ENCODE results near the gene ZHX3.

The ZHX3 gene

GRCh38 chr20:41274152-41274551 is 43.4 kb downstream of the ZHX3 start:
- no peak for DNase-seq (ENCODE audit: low read depth, low spot score)
- CTCF ChIA-PET: interaction anchor here (1.6 kb wide), 3 partner anchors 37 to 65 kb away, joined by 3 read pairs; no protein-coding TSS in a partner anchor
- TF ChIP-seq, protein P1, sequence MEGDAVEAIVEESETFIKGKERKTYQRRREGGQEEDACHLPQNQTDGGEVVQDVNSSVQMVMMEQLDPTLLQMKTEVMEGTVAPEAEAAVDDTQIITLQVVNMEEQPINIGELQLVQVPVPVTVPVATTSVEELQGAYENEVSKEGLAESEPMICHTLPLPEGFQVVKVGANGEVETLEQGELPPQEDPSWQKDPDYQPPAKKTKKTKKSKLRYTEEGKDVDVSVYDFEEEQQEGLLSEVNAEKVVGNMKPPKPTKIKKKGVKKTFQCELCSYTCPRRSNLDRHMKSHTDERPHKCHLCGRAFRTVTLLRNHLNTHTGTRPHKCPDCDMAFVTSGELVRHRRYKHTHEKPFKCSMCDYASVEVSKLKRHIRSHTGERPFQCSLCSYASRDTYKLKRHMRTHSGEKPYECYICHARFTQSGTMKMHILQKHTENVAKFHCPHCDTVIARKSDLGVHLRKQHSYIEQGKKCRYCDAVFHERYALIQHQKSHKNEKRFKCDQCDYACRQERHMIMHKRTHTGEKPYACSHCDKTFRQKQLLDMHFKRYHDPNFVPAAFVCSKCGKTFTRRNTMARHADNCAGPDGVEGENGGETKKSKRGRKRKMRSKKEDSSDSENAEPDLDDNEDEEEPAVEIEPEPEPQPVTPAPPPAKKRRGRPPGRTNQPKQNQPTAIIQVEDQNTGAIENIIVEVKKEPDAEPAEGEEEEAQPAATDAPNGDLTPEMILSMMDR (IDR thresholded peaks at IDR 0.05; ENCODE audit: insufficient read depth, low read length, missing control alignments): no peak
- H3K4me3 ChIP-seq (ENCODE audit: low read depth, low read length): no peak overlapping the region
- POLR2A ChIA-PET: no interaction called here

GRCh38 chr20:41273445-41273844 is 44.1 kb downstream of the ZHX3 start:
- TF ChIP-seq, protein P1 (IDR thresholded peaks at IDR 0.05; ENCODE audit: insufficient read depth, low read length, missing control alignments): no peak
- no peak for DNase-seq (ENCODE audit: low read depth, low spot score)
- no peak overlapping the region for H3K4me3 ChIP-seq (ENCODE audit: low read depth, low read length)
- ChIA-PET CTCF (interaction anchor here (1.6 kb wide), 2 partner anchors 41 to 66 kb away, joined by 3 read pairs; no protein-coding TSS in a partner anchor), POLR2A (no interaction called here)

GRCh38 chr20:41272339-41272738 is 45.2 kb downstream of the ZHX3 start:
- POLR2A ChIA-PET: no interaction called here
- no peak overlapping the region for H3K4me3 ChIP-seq (ENCODE audit: low read depth, low read length)
- TF ChIP-seq, protein P1 (IDR thresholded peaks at IDR 0.05; ENCODE audit: insufficient read depth, low read length, missing control alignments): no peak
- DNase-seq (ENCODE audit: low read depth, low spot score): no peak
- CTCF ChIA-PET: interaction anchor here (1.2 kb wide), 1 partner anchor 99 kb away, joined by 5 read pairs; no protein-coding TSS in a partner anchor

DNA sequence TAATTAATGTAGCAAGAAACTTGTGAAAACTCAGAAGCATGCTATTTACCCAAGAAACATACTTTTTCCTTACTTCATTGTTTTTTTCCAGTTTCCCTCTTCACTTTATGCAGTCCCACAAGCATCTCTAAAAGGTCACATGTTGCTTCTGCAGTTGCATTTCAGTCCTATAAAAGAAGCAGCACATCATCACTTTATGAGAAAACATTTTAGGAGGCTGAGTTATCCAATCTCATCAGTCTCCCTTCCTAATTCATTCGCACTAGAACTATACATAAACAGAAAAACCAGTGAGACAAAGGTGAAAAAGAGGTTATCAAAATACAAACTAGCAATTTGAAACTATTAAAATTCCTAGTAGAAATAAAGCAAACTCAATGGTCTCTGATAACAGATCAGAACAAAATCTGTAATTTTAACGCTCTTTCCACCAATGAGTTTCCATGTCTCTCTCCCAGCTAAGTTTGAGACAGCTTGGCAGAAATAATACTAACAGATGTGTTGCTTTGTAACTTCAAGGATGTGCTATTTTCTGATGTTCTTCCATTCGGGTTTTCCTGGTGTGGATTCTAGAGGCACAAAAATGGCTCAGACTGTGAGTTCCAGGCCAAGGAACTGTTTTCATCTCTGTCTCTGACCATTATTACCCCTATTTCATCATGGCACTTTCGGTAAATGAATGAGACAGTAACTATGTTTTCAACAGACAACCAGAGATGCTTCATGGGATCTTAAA is 48.4 kb downstream of the ZHX3 start:
- POLR2A ChIA-PET: no interaction called here
- DNase-seq (ENCODE audit: low read depth, low spot score): no peak
- CTCF ChIA-PET: interaction anchor here (1.0 to 1.5 kb wide), 3 partner anchors 10 to 36 kb away, joined by 3 to 4 read pairs (median 3); no protein-coding TSS in a partner anchor
- H3K4me3 ChIP-seq (ENCODE audit: low read depth, low read length): no peak overlapping the region
- TF ChIP-seq, protein P1 (IDR thresholded peaks at IDR 0.05; ENCODE audit: insufficient read depth, low read length, missing control alignments): no peak

- POLR2A ChIA-PET: no interaction called here
- CTCF ChIA-PET: no interaction called here
- DNase-seq (ENCODE audit: low read depth, low spot score): no peak
- TF ChIP-seq, protein P1 (IDR thresholded peaks at IDR 0.05; ENCODE audit: insufficient read depth, low read length, missing control alignments): no peak
- no peak overlapping the region for H3K4me3 ChIP-seq (ENCODE audit: low read depth, low read length)
Measured at GRCh38 chr20:41268402-41268801, 49.1 kb downstream of the ZHX3 start.

- ChIA-PET POLR2A (no interaction called here), CTCF (interaction anchor here (0.8 kb wide), 1 partner anchor 33 kb away, joined by 3 read pairs; no protein-coding TSS in a partner anchor)
- no peak for DNase-seq (ENCODE audit: low read depth, low spot score)
- TF ChIP-seq, protein P1 (IDR thresholded peaks at IDR 0.05; ENCODE audit: insufficient read depth, low read length, missing control alignments): no peak
- H3K4me3 ChIP-seq (ENCODE audit: low read depth, low read length): no peak overlapping the region
Measured at GRCh38 chr20:41265938-41266337, 51.6 kb downstream of the ZHX3 start.

Data from AG04449 (cell line).